ENCODE measurements around the gene PPIL1.

DNA sequence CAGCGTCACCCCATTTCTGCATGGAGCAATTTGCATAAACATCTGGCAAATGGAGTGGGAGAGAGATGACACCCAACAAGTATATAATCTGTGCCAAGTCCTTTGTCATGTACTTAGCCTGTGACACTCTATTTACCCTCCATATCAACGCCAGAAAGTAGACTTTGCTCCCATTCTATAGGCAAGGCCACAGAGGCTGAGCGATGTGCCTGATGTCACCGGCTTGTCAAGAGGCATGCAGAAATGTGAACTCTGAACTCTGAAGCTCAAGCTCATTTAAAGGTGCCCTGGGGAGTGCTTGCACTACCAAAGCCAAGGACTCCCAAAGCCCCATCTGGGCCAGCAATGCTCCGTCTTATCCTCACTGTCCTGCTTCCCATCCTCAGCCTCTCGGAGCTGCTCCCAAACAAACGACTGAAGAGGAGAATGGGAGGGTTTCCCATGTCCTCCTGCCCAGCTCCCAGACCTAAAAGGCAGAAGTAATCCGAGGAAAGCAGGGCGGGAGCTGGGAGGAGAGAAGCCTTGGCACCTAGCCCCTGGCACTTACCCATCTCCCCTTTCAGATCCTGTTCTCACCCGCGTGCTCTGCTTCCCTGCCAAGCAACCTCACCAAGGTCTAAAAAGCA is 44.6 kb downstream of the PPIL1 start:
- TF ChIP-seq, protein P1, sequence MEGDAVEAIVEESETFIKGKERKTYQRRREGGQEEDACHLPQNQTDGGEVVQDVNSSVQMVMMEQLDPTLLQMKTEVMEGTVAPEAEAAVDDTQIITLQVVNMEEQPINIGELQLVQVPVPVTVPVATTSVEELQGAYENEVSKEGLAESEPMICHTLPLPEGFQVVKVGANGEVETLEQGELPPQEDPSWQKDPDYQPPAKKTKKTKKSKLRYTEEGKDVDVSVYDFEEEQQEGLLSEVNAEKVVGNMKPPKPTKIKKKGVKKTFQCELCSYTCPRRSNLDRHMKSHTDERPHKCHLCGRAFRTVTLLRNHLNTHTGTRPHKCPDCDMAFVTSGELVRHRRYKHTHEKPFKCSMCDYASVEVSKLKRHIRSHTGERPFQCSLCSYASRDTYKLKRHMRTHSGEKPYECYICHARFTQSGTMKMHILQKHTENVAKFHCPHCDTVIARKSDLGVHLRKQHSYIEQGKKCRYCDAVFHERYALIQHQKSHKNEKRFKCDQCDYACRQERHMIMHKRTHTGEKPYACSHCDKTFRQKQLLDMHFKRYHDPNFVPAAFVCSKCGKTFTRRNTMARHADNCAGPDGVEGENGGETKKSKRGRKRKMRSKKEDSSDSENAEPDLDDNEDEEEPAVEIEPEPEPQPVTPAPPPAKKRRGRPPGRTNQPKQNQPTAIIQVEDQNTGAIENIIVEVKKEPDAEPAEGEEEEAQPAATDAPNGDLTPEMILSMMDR (IDR thresholded peaks at IDR 0.05): no peak
- no peak for TF ChIP-seq POLR2A (IDR thresholded peaks at IDR 0.05)

Data from tibial nerve (tissue), 3 donors.